SK-MEL-5 (cell line): ENCODE data around the gene APOC1. TPM values are rescaled to one million over a fixed set of nuclear protein-coding genes. Genes with fewer than 3 reads are reported as not detected.
"Not testable (repeated sequence)": the region's sequence is repeated elsewhere in the genome, so short reads cannot be mapped to it uniquely, and the experiment has no call there.

Experiments
- DNase-seq: peaks from one replicate; pipeline ENCODE4 v3.0.0-alpha.2; 2016; ENCODE audit warnings: low read depth, low spot score
- in situ Hi-C: cut with HindIII; loops from 2 replicates; pipeline ENCODE4 v1.10.0; 2016; ENCODE audit warnings: low sequenced_read_pairs, high pct_unique_total_duplicates, low pct_unique_long_range_greater_than_20kb
- total RNA-seq: library from RNA; depleted of rRNA; stranded (reverse); fragments of >200 nt; shearing (Covaris generic); gene quantifications from 2 replicates; pipeline ENCODE4 v1.2.3, GENCODE V29; 2014

APOC1 gene
- total RNA-seq, 1 experiment from 2014 or later = 34.2 TPM

DNA sequence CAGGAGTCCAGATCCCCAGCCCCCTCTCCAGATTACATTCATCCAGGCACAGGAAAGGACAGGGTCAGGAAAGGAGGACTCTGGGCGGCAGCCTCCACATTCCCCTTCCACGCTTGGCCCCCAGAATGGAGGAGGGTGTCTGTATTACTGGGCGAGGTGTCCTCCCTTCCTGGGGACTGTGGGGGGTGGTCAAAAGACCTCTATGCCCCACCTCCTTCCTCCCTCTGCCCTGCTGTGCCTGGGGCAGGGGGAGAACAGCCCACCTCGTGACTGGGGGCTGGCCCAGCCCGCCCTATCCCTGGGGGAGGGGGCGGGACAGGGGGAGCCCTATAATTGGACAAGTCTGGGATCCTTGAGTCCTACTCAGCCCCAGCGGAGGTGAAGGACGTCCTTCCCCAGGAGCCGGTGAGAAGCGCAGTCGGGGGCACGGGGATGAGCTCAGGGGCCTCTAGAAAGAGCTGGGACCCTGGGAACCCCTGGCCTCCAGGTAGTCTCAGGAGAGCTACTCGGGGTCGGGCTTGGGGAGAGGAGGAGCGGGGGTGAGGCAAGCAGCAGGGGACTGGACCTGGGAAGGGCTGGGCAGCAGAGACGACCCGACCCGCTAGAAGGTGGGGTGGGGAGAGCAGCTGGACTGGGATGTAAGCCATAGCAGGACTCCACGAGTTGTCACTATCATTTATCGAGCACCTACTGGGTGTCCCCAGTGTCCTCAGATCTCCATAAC lies 8.8 kb upstream of the APOC1 start, which contains the start of gene APOE:
APOE (plus strand) TSS at position 360 of the 724 bp plus-strand sequence. CDS start 829 bp downstream, outside the sequence.
- in situ Hi-C loops = no loop called here

DNA sequence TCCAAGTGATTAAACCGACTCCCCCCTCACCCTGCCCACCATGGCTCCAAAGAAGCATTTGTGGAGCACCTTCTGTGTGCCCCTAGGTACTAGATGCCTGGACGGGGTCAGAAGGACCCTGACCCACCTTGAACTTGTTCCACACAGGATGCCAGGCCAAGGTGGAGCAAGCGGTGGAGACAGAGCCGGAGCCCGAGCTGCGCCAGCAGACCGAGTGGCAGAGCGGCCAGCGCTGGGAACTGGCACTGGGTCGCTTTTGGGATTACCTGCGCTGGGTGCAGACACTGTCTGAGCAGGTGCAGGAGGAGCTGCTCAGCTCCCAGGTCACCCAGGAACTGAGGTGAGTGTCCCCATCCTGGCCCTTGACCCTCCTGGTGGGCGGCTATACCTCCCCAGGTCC lies 6.8 kb upstream of the APOC1 start:
- no peak for DNase-seq
- in situ Hi-C loops = no loop called here

More for the DNA sequence above, 8.8 kb upstream of the APOC1 start, which contains the start of gene APOE:
- peak; percentile 56 for DNase-seq

DNA sequence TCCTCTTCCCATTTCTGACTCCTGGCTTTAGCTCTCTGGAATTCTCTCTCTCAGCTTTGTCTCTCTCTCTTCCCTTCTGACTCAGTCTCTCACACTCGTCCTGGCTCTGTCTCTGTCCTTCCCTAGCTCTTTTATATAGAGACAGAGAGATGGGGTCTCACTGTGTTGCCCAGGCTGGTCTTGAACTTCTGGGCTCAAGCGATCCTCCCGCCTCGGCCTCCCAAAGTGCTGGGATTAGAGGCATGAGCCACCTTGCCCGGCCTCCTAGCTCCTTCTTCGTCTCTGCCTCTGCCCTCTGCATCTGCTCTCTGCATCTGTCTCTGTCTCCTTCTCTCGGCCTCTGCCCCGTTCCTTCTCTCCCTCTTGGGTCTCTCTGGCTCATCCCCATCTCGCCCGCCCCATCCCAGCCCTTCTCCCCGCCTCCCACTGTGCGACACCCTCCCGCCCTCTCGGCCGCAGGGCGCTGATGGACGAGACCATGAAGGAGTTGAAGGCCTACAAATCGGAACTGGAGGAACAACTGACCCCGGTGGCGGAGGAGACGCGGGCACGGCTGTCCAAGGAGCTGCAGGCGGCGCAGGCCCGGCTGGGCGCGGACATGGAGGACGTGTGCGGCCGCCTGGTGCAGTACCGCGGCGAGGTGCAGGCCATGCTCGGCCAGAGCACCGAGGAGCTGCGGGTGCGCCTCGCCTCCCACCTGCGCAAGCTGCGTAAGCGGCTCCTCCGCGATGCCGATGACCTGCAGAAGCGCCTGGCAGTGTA lies 6.2 kb upstream of the APOC1 start:
- in situ Hi-C loops = no loop called here
- no peak for DNase-seq

DNA sequence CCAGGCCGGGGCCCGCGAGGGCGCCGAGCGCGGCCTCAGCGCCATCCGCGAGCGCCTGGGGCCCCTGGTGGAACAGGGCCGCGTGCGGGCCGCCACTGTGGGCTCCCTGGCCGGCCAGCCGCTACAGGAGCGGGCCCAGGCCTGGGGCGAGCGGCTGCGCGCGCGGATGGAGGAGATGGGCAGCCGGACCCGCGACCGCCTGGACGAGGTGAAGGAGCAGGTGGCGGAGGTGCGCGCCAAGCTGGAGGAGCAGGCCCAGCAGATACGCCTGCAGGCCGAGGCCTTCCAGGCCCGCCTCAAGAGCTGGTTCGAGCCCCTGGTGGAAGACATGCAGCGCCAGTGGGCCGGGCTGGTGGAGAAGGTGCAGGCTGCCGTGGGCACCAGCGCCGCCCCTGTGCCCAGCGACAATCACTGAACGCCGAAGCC lies 5.6 kb upstream of the APOC1 start:
- in situ Hi-C loops = no loop called here
- DNase-seq = no peak

DNA sequence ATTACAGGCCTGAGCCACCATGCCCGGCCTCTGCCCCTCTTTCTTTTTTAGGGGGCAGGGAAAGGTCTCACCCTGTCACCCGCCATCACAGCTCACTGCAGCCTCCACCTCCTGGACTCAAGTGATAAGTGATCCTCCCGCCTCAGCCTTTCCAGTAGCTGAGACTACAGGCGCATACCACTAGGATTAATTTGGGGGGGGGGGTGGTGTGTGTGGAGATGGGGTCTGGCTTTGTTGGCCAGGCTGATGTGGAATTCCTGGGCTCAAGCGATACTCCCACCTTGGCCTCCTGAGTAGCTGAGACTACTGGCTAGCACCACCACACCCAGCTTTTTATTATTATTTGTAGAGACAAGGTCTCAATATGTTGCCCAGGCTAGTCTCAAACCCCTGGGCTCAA lies 4.6 kb upstream of the APOC1 start:
- DNase-seq = no peak
- in situ Hi-C loops = no loop called here

DNA sequence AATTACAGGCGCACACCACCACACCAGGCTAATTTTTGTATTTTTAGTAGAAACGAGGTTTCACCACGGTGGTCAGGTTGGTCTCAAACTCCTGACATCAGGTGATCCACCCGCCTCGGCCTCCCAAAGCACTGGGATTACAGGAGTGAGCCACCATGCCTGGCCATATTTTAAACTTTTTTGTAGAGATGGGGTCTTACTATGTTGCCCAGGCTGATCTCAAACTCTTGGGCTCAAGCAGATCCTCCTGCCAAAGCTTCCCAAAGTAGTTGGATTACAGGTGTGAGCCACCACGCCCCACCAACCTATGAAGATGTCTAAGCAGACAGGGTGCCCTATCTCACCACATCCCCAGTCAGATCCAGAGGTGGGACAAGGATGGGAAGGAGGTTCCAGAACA lies 2.5 kb upstream of the APOC1 start:
- DNase-seq, in situ Hi-C loops: not testable (repeated sequence)

DNA sequence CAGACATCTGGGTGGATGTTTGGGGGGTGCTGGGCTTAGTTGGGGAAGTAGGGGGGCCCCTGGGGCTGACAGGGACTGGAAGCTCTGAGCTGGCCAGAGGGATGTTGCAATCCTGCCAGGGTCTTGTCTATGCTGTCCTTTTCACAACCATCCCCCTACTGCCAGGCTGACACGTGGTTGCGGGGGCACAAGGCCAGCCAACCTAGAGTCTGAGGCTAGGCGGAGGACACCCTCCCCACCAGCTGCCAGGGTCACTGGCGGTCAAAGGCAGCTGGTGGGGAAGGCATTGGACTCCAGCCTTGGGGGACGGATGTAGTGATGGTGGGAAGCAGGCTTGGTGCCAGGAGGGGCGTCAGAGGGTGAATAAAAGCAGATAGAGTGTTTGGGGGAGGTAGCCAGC lies 1.6 kb upstream of the APOC1 start:
- DNase-seq = no peak
- in situ Hi-C loops = no loop called here

DNA sequence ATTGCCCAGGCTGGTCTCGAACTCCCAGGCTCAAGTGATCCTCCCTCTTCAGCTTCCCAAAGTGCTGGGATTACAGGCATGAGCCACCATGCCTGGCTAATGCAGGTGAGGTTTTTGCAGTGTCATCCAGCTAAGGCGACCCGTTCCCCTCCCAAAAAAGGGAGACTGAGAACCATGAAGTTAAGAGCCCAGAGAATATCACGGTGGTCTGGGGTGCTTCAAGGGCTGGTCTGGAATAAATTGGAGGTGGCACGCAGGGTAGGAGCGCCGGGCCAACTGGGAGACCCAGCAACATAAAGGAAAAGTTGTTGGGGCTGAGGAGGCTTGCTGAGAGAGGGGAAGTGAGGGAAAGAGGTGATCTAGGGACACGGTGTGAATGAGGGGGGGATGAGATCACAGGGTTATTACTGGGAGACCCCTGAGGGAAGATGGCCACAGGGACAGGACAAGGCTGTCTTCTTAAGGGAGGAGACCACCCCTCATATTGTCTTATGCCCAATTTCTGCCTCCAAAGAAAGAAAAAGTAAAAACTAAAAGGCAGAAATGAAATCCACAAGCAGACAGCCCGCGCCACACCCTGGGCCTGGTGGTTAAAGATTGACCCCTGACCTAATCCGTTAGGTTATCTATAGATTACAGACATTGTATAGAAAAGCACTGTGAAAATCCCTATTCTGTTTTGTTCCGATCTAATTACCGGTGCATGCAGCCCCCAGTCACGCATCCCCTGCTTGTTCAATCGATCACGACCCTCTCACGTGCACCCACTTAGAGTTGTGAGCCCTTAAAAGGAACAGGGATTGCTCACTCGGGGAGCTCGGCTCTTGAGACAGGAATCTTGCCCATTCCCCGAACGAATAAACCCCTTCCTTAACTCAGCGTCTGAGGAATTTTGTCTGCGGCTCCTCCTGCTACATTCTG lies 636 bp upstream of the APOC1 start:
- in situ Hi-C loops = not testable (repeated sequence)

DNA sequence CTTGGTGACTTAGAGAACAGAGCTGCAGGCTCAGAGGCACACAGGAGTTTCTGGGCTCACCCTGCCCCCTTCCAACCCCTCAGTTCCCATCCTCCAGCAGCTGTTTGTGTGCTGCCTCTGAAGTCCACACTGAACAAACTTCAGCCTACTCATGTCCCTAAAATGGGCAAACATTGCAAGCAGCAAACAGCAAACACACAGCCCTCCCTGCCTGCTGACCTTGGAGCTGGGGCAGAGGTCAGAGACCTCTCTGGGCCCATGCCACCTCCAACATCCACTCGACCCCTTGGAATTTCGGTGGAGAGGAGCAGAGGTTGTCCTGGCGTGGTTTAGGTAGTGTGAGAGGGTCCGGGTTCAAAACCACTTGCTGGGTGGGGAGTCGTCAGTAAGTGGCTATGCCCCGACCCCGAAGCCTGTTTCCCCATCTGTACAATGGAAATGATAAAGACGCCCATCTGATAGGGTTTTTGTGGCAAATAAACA lies 9.9 kb downstream of the APOC1 start:
- in situ Hi-C loops = no loop called here
- DNase-seq = no peak

More for the DNA sequence above, 636 bp upstream of the APOC1 start:
- DNase-seq = not testable (repeated sequence)

DNA sequence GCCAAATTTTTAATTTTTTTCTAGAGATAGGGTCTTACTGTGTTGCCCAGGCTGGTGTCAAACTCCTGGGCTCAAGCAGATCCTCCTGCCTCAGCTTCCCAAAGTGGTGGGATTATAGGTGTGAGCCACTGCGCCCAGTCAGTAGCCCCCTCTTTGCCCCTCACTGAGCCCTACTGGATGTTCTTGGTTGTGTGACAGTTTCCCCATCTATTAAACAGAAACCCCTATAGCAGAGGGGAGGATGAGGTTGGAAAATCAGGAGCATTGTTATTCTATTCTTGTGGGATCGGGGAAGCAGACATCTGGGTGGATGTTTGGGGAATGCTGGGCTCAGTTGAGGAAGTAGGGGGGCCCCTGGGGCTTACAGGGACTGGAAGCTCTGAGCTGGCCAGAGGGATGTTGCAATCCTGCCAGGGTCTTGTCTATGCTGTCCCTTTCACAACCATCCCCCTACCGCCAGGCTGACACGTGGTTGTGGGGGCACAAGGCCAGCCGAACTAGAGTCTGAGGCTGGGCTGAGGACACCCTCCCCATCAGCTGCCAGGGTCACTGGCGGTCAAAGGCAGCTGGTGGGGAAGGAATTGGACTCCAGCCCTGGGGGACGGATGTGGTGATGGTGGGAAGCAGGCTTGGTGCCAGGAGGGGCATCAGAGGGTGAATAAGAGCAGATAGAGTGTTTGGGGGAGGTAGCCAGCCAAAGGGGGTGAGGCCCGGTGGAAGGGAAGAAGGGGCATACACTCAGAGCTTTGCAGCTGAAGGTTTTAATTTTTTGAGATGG lies 10.9 kb downstream of the APOC1 start:
- DNase-seq = no peak

DNA sequence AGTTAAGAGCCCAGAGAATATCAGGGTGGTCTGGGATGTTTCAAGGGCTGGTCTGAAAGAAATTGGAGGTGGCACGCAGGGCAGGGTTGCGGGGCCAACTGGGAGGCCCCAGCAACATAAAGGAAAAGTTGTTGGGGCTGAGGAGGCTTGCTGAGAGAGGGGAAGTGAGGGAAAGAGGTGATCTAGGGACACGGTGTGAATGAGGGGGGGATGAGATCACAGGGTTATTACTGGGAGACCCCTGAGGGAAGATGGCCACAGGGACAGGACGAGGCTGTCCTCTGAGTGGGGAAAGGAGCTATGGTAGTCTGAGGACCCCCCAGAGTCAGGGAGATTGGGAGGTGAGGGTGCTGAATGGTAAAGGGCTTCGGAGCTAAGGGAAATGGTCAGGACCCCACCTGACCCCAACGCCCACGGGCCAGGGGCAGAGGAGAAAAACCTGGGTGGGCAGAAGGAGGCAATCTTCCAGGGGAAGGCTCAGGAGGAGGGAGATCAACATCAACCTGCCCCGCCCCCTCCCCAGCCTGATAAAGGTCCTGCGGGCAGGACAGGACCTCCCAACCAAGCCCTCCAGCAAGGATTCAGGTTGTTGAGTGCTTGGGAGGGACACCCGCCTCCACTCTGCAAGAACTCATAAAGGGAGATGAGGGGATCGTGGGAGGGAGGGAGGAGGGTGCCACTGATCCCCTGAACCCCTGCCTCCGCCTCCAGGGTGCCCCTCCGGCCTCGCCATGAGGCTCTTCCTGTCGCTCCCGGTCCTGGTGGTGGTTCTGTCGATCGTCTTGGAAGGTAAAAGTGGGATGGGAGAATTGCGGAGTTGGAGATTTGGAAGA lies 12.1 kb downstream of the APOC1 start:
- DNase-seq, in situ Hi-C loops: not testable (repeated sequence)

More for the DNA sequence above, 10.9 kb downstream of the APOC1 start:
- in situ Hi-C loops = no loop called here

DNA sequence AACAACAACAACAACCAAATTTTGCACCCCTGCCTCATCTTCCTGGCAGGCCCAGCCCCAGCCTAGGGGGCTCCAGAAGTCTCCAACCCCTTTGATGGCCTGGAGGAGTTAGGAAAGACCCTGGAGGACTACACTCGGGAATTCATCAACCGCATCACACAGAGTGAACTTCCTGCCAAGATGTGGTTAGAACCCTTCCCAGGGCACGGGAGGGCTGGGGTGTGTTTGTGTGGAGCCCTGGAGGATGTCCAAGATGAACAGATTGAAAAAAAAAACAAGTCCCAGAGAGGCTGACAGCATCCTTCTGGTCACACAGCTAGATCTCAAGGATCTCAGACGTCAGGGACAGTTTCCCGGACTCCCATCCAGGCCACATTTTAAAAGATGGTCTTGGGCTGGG lies 13.3 kb downstream of the APOC1 start:
- in situ Hi-C loops = no loop called here
- DNase-seq = no peak

DNA sequence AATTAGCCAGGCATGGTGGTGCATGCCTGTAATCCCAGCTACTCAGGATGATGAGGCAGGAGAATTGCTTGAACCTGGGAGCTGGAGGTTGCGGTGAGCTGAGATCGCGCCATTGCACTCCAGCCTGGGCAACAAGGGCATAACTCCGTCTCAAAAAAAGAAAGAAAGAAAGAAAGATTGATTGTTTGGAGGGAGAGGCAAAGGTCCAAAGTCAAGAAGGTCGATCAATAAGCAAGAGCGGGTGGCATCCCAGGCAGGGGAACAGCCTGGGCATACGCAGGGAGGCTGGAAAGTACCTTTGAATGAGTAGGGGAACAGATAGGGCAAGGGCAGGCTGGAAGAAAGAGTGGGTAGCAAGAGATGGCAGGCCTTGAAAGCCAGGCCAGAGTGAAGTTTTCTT lies 15.7 kb downstream of the APOC1 start:
- in situ Hi-C loops = no loop called here
- DNase-seq = no peak

DNA sequence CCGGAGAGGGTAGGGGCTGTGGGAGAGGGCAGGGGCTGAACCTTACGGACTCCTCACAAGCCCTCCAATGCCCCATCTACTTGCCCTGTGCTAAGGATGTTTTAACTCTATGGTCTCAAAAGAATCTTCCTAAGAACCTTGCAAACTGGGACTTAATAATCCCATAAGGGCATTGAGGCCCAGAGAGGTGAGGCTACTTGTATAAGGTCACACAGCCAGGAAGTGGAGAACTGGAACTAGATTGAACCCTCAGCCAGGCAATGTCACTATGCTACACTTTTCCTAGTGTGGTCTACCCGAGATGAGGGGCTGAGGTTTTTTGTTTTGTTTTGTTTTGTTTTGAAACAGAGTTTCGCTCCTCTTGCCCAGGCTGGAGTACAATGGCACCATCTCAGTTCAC lies 17.1 kb downstream of the APOC1 start:
- no peak for DNase-seq
- in situ Hi-C loops = no loop called here

DNA sequence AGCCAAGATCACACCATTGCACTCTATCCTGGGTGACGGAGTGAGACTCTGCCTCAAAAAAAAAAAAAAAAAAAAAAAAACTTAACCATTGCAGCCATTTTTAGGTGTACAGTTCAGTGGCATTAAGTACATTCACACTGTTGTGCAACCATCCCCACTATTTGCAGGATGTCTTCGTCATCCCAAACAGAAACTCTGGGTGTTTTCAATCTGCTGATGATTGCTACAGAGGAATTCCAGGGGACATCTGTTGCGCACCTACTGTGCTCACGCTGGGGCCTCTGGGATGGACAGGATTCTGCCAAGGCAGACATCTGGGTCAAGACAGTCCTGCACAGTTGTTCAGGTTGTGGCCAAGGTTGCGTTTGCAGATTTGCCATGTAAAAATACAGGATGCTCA lies 25.3 kb downstream of the APOC1 start:
- no peak for DNase-seq
- in situ Hi-C loops = no loop called here

DNA sequence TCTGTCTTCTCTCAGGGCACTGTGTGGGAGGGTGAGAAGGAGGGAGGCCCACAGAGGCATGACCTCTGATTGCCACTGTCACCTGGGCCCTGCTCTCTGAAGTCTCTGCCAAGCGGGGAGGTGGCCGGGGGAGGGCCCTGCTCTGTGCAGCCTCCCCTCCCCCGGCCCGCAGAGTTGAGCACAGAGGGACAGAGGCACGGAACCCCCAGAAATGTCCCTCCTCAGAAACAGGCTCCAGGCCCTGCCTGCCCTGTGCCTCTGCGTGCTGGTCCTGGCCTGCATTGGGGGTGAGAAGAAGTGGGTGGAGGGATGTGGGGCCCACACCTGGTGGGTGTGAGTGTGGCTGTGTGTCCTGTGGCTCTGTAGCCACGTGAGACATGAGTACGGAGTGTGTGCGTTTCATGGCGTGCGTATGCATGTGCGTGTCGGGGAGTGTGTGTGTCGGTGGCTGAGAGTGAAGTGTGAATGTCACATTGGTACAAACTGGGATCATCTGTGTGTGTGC lies 27.7 kb downstream of the APOC1 start, which contains the start of gene APOC4:
APOC4 (plus strand) TSS at position 171 of the 505 bp plus-strand sequence; CDS start at position 212, 41 bp downstream.
- in situ Hi-C loops = no loop called here

More for the DNA sequence above, 27.7 kb downstream of the APOC1 start, which contains the start of gene APOC4:
- no peak for DNase-seq
